ENCODE measurements around the gene SMURF2. TPM values are rescaled to one million over a fixed set of nuclear protein-coding genes. Genes with fewer than 3 reads are reported as not detected.

The SMURF2 gene
- polyA plus RNA-seq, 1 of the 3 experiments (the other 2 are of a cell fraction): 36.6 TPM

DNA sequence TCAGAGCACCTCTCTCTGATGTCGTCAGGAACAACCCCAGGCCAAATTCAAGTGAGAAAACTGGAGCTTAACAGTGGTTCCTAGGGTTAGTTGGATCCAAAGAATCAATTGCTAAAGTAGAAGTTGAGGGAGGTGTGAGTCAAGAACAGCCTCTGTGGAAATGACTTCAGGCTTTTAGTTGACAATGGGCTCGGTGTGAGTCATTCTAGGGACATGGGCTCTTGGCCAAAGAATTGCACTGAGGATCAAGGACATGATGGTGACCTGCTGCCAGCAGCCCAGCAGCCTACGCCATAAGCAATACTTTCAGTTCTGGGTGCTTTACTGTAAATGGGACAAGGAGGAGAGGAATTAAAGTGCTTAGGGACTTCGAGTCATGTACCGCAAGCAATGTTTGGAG, 32.1 kb upstream of the SMURF2 start:
- H3K4me2 ChIP-seq: peak overlapping the region; percentile 17
- H3K9me3 ChIP-seq: no peaks in the 10 kb centered on the region
- H3K79me2 ChIP-seq (ENCODE audit: insufficient read depth): no peaks in the 10 kb centered on the region
- 62% methylated on average over 5 of the region's 5 CpGs for WGBS (ENCODE audit: low lambda C conversion rate)
- H3K9me2 ChIP-seq: no peaks in the 10 kb centered on the region
- POLR2A ChIA-PET: interaction anchor here (0.6 kb wide), 1 partner anchor 23 kb away, joined by 8 read pairs; no protein-coding TSS in a partner anchor
- no peak overlapping the region for H3K9ac ChIP-seq
- H3K36me3 ChIP-seq (replicated peaks in 1 of 2; ENCODE audit: control insufficient read depth in 1 of 2, insufficient read depth in 2 of 2, low read length in 1 of 2): no peaks in the 10 kb centered on the region
- no peak for DNase-seq
- peaks cover 41% of the 10 kb centered on the region for H3F3A ChIP-seq (replicated peaks; ENCODE audit: insufficient read depth)
- H3K4me1 ChIP-seq (ENCODE audit: control insufficient read depth in 1 of 2, insufficient read depth in 2 of 2, low read depth in 1 of 2, low read length in 1 of 2): peaks cover 0 to 11% of the 10 kb centered on the region in 2 experiments; a peak in 1 of 4 replicates
- H2AFZ ChIP-seq (ENCODE audit: low read depth): no peak overlapping the region
- H3K27ac ChIP-seq (ENCODE audit: low read depth in 2 of 2, low read length in 1 of 2): peak overlapping the region in 1 of 2 experiments; percentile 65; a peak in 2 of 4 replicates
- no peaks in the 10 kb centered on the region for H3K27me3 ChIP-seq (ENCODE audit: insufficient read depth)
- TF ChIP-seq, protein P1, sequence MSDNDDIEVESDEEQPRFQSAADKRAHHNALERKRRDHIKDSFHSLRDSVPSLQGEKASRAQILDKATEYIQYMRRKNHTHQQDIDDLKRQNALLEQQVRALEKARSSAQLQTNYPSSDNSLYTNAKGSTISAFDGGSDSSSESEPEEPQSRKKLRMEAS (IDR thresholded peaks at IDR 0.05; ENCODE audit: low read depth): 0 out of 2 replicates have a peak, but pooled peaks have one; percentile 6
- TF ChIP-seq RCOR1 (IDR thresholded peaks at IDR 0.05; ENCODE audit: low read length) (no peak), ELF1 (IDR thresholded peaks at IDR 0.05) (no peak), SIN3A (IDR thresholded peaks at IDR 0.05; ENCODE audit: borderline replicate concordance, low read depth, low read length) (no peak), TCF12 (IDR thresholded peaks at IDR 0.05) (0 out of 2 replicates have a peak, but pooled peaks have one; percentile 4), EZH2phosphoT487 (IDR thresholded peaks at IDR 0.05; ENCODE audit: borderline replicate concordance, low read depth) (no peak), POLR2AphosphoS5 (IDR thresholded peaks at IDR 0.05; ENCODE audit: low read depth, low read length) (no peak), FOSL2 (IDR thresholded peaks at IDR 0.05; ENCODE audit: borderline replicate concordance, low read depth) (peak; percentile 65; the same call in 1 of the 2 replicates), SMC3 (IDR thresholded peaks at IDR 0.05; ENCODE audit: low read depth, low read length) (no peak), JUND (IDR thresholded peaks at IDR 0.05) (no peak; the same call in 1 of the 2 replicates), GABPA (IDR thresholded peaks at IDR 0.05; ENCODE audit: low read depth) (no peak), NFIC (IDR thresholded peaks at IDR 0.05; ENCODE audit: borderline replicate concordance) (0 out of 2 replicates have a peak, but pooled peaks have one; percentile 56), RFX5 (IDR thresholded peaks at IDR 0.05; ENCODE audit: low read length) (no peak), RXRA (IDR thresholded peaks at IDR 0.05; ENCODE audit: borderline replicate concordance, low read depth) (no peak), TEAD4 (IDR thresholded peaks at IDR 0.05; ENCODE audit: borderline replicate concordance, insufficient read depth) (no peak), CHD2 (IDR thresholded peaks at IDR 0.05; ENCODE audit: low read length, partially characterized antibody) (no peak)
- TF ChIP-seq, protein P2, sequence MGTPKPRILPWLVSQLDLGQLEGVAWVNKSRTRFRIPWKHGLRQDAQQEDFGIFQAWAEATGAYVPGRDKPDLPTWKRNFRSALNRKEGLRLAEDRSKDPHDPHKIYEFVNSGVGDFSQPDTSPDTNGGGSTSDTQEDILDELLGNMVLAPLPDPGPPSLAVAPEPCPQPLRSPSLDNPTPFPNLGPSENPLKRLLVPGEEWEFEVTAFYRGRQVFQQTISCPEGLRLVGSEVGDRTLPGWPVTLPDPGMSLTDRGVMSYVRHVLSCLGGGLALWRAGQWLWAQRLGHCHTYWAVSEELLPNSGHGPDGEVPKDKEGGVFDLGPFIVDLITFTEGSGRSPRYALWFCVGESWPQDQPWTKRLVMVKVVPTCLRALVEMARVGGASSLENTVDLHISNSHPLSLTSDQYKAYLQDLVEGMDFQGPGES (IDR thresholded peaks at IDR 0.05; ENCODE audit: low read depth, low read length): no peak
- TF ChIP-seq, protein P3, sequence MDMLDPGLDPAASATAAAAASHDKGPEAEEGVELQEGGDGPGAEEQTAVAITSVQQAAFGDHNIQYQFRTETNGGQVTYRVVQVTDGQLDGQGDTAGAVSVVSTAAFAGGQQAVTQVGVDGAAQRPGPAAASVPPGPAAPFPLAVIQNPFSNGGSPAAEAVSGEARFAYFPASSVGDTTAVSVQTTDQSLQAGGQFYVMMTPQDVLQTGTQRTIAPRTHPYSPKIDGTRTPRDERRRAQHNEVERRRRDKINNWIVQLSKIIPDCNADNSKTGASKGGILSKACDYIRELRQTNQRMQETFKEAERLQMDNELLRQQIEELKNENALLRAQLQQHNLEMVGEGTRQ (IDR thresholded peaks at IDR 0.05; ENCODE audit: borderline replicate concordance, low read depth, low read length): no peak
- TF ChIP-seq, protein P4, sequence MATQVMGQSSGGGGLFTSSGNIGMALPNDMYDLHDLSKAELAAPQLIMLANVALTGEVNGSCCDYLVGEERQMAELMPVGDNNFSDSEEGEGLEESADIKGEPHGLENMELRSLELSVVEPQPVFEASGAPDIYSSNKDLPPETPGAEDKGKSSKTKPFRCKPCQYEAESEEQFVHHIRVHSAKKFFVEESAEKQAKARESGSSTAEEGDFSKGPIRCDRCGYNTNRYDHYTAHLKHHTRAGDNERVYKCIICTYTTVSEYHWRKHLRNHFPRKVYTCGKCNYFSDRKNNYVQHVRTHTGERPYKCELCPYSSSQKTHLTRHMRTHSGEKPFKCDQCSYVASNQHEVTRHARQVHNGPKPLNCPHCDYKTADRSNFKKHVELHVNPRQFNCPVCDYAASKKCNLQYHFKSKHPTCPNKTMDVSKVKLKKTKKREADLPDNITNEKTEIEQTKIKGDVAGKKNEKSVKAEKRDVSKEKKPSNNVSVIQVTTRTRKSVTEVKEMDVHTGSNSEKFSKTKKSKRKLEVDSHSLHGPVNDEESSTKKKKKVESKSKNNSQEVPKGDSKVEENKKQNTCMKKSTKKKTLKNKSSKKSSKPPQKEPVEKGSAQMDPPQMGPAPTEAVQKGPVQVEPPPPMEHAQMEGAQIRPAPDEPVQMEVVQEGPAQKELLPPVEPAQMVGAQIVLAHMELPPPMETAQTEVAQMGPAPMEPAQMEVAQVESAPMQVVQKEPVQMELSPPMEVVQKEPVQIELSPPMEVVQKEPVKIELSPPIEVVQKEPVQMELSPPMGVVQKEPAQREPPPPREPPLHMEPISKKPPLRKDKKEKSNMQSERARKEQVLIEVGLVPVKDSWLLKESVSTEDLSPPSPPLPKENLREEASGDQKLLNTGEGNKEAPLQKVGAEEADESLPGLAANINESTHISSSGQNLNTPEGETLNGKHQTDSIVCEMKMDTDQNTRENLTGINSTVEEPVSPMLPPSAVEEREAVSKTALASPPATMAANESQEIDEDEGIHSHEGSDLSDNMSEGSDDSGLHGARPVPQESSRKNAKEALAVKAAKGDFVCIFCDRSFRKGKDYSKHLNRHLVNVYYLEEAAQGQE (IDR thresholded peaks at IDR 0.05; ENCODE audit: low read depth, low read length): no peak
- H4K20me1 ChIP-seq (ENCODE audit: insufficient read depth): no peaks in the 10 kb centered on the region
- CTCF ChIA-PET: interaction anchor here (1.9 kb wide), 2 partner anchors 12 to 45 kb away, joined by 4 to 5 read pairs; no protein-coding TSS in a partner anchor
- H3K4me3 ChIP-seq (ENCODE audit: low read depth in 2 of 2, low read length in 1 of 2): no peak overlapping the region
